DOHH2 (cell line): ENCODE results near the gene FAM98B.

Experiments
- H3F3A ChIP-seq: fragments of 200-600 bp; sonication (generic), shearing (Covaris generic); 2 replicates; pipeline ENCODE4 v1.6.0; 2016; ENCODE audit warnings: antibody characterized with exemption, mild to moderate bottlenecking; ENCODE audit not compliant: control insufficient read depth, insufficient read depth
- H3K27ac ChIP-seq: fragments of 200-600 bp; sonication (generic); 2 replicates; pipeline ENCODE4 v1.5.1; 2014; ENCODE audit warnings: low read depth, mild to moderate bottlenecking, low read length, moderate library complexity
- H3K27me3 ChIP-seq: fragments of 200-600 bp; sonication (generic); 2 replicates; pipeline ENCODE4 v1.6.1; 2014; ENCODE audit warnings: mild to moderate bottlenecking, low read length, mixed read lengths; ENCODE audit not compliant: control insufficient read depth
- H3K36me3 ChIP-seq: fragments of 200-600 bp; sonication (generic); 2 replicates; pipeline ENCODE4 v1.6.1; 2014; ENCODE audit warnings: mild to moderate bottlenecking, low read length, moderate library complexity, mixed read lengths; ENCODE audit not compliant: control insufficient read depth
- H3K4me1 ChIP-seq: fragments of 200-600 bp; sonication (generic); 2 replicates; pipeline ENCODE4 v1.6.1; 2014; ENCODE audit warnings: mild to moderate bottlenecking, low read length, mixed read lengths; ENCODE audit not compliant: control insufficient read depth
- H3K4me2 ChIP-seq: fragments of 200-600 bp; sonication (generic); 2 replicates; pipeline ENCODE4 v1.6.0; 2014; ENCODE audit warnings: mild to moderate bottlenecking, low read length, moderate library complexity
- H3K4me3 ChIP-seq: fragments of 200-600 bp; sonication (generic); 2 replicates; pipeline ENCODE4 v1.5.1; 2014; ENCODE audit warnings: mild to moderate bottlenecking, low read length, mixed read lengths
- H3K79me2 ChIP-seq: fragments of 200-600 bp; sonication (generic); 2 replicates; pipeline ENCODE4 v1.6.1; 2014; ENCODE audit warnings: mild to moderate bottlenecking, low read length, mixed read lengths; ENCODE audit not compliant: control insufficient read depth
- H3K9me2 ChIP-seq: fragments of 200-600 bp; sonication (generic); replicated peaks from 2 replicates; pipeline ENCODE4 v1.6.1; 2014; ENCODE audit warnings: mild to moderate bottlenecking, low read length, mixed read lengths; ENCODE audit not compliant: control insufficient read depth
- H3K9me3 ChIP-seq: fragments of 200-600 bp; sonication (generic); 2 replicates; pipeline ENCODE4 v1.6.1; 2014; ENCODE audit warnings: antibody characterized with exemption, low read length, mixed read lengths; ENCODE audit not compliant: control insufficient read depth, insufficient read depth
- H4K20me1 ChIP-seq: fragments of 200-600 bp; sonication (generic); 2 replicates; pipeline ENCODE4 v1.6.0; 2014; ENCODE audit warnings: low read depth, mild to moderate bottlenecking, antibody characterized with exemption, low read length, moderate library complexity; ENCODE audit not compliant: control insufficient read depth, insufficient read depth
- EZH2phosphoT487 ChIP-seq: fragments of 200-600 bp; sonication (generic); IDR thresholded peaks from 2 replicates; pipeline ENCODE4 v1.6.1; 2017; ENCODE audit warnings: borderline replicate concordance, mild to moderate bottlenecking, antibody characterized with exemption, low read length, moderate library complexity, mixed read lengths
- TF ChIP-seq, protein P1 (sequence below): fragments of 200-600 bp; sonication (generic); IDR thresholded peaks from one replicate; pipeline ENCODE4 v1.5.1; 2014; ENCODE audit warnings: antibody characterized with exemption, mild to moderate bottlenecking, low read depth, low read length; ENCODE audit not compliant: poor library complexity, severe bottlenecking

Gene FAM98B

DNA sequence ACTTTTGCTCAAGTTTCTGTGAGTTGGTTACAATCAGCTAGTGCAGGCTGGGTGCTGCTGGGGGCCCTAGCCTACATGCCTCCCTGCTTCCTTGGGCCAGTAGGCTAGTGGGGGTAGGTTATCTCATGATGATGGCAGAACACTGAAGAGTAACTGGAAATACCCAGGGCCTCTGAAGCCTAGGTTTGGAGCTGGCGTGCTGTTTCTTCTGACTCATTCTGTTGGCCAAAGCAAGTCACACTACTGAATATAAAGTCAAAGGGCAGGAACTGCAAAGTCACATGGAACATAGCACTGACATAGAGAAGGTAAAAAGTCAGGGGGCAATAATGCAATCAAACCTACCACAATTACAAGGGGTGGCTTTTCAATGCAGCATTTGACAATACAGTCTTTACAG, 76.2 kb downstream of the FAM98B start:
- H3K36me3 ChIP-seq = no peaks in the 10 kb centered on the region
- no peaks in the 10 kb centered on the region for H3K4me1 ChIP-seq
- H3K27ac ChIP-seq = no peak overlapping the region
- TF ChIP-seq EZH2phosphoT487 = no peak
- TF ChIP-seq, protein P1, sequence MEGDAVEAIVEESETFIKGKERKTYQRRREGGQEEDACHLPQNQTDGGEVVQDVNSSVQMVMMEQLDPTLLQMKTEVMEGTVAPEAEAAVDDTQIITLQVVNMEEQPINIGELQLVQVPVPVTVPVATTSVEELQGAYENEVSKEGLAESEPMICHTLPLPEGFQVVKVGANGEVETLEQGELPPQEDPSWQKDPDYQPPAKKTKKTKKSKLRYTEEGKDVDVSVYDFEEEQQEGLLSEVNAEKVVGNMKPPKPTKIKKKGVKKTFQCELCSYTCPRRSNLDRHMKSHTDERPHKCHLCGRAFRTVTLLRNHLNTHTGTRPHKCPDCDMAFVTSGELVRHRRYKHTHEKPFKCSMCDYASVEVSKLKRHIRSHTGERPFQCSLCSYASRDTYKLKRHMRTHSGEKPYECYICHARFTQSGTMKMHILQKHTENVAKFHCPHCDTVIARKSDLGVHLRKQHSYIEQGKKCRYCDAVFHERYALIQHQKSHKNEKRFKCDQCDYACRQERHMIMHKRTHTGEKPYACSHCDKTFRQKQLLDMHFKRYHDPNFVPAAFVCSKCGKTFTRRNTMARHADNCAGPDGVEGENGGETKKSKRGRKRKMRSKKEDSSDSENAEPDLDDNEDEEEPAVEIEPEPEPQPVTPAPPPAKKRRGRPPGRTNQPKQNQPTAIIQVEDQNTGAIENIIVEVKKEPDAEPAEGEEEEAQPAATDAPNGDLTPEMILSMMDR = no peak
- no peaks in the 10 kb centered on the region for H3F3A ChIP-seq
- no peaks in the 10 kb centered on the region for H3K27me3 ChIP-seq
- no peaks in the 10 kb centered on the region for H3K79me2 ChIP-seq
- no peaks in the 10 kb centered on the region for H3K9me3 ChIP-seq
- H3K4me2 ChIP-seq = no peak overlapping the region
- no peaks in the 10 kb centered on the region for H4K20me1 ChIP-seq
- H3K4me3 ChIP-seq = no peak overlapping the region
- H3K9me2 ChIP-seq = no peaks in the 10 kb centered on the region

DNA sequence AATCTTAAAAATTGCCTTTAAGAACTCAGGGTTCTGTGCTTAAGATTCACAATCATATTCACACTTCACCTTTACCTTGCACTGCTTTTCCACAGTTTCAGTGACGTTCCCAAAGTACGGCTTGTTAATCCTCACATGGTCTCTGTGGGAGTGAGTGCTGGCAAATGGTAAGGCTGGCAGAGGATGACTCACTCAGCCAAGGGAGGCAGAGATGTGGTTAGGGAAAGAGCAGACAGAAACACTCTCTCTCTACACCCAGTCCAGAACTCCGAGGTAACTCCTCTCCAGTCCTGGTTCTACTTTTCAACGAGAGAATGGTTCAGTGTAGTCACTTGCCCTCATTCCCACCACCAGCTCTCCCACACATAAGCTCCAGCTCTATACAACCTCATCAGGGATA, 77.6 kb downstream of the FAM98B start:
- no peak overlapping the region for H3K4me2 ChIP-seq
- no peaks in the 10 kb centered on the region for H3K79me2 ChIP-seq
- H3K4me3 ChIP-seq = no peak overlapping the region
- H3K4me1 ChIP-seq = no peaks in the 10 kb centered on the region
- no peaks in the 10 kb centered on the region for H3K27me3 ChIP-seq
- H3K9me3 ChIP-seq = no peaks in the 10 kb centered on the region
- H3F3A ChIP-seq = no peaks in the 10 kb centered on the region
- no peaks in the 10 kb centered on the region for H3K9me2 ChIP-seq
- no peak overlapping the region for H3K27ac ChIP-seq
- no peak for TF ChIP-seq EZH2phosphoT487
- TF ChIP-seq, protein P1 = no peak
- no peaks in the 10 kb centered on the region for H3K36me3 ChIP-seq
- H4K20me1 ChIP-seq = no peaks in the 10 kb centered on the region

DNA sequence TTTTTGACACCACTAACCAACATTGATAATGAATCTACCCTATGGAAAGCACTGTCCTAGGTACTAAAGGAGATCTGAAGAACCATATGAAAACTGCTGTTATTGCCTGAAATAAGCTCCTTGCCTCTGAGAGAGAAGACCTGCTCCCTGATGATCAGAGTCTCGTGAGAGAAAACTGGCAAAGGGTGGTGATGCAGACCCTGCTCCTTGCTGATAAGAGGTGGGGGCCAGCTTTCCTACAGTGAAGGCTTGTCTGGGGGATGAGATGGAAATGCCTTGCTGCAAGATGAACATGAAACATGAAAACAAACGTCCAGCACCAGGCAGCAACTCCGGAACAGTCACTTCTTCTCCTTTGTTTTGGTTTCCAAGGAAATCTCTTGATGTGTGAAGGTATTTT, 78.8 kb downstream of the FAM98B start:
- Histone ChIP-seq H3K4me3 (no peak overlapping the region), H3K4me1 (no peaks in the 10 kb centered on the region), H4K20me1 (no peaks in the 10 kb centered on the region), H3K4me2 (no peak overlapping the region), H3K79me2 (no peaks in the 10 kb centered on the region), H3K36me3 (no peaks in the 10 kb centered on the region), H3K27me3 (no peaks in the 10 kb centered on the region), H3F3A (no peaks in the 10 kb centered on the region), H3K27ac (no peak overlapping the region), H3K9me3 (no peaks in the 10 kb centered on the region), H3K9me2 (no peaks in the 10 kb centered on the region)
- no peak for TF ChIP-seq EZH2phosphoT487
- TF ChIP-seq, protein P1 = no peak
